Sigmoid colon (tissue), 7 donors: ENCODE measurements around the gene RNASEH1. TPM values are rescaled to one million over a fixed set of nuclear protein-coding genes. Genes with fewer than 3 reads are reported as not detected.

Experiments used
- DNase-seq: peaks from one replicate; pipeline ENCODE4 v3.0.0-alpha.2; 2019
- H3K27ac ChIP-seq, 4 donors: fragments of 200-600 bp; sonication (generic); one replicate each; pipeline ENCODE4 v1.5.1; 2016 to 2019; ENCODE audit warnings: mild to moderate bottlenecking in 1 of 4
- H3K27me3 ChIP-seq, 3 donors: fragments of 200-600 bp; sonication (generic); one replicate each; pipeline ENCODE4 v1.5.1; 2019; ENCODE audit warnings: mild to moderate bottlenecking in 1 of 3
- H3K36me3 ChIP-seq, 4 donors: fragments of 200-600 bp; sonication (generic); one replicate each; pipeline ENCODE4 v1.5.1; 2016 to 2019
- H3K4me1 ChIP-seq, 4 donors: fragments of 200-600 bp; sonication (generic); one replicate each; pipeline ENCODE4 v1.5.1; 2017 to 2019
- H3K4me3 ChIP-seq, 4 donors: fragments of 200-600 bp; sonication (generic); one replicate each; pipeline ENCODE4 v1.5.1; 2017 to 2019; ENCODE audit warnings: mild to moderate bottlenecking in 2 of 4, moderate library complexity in 1 of 4
- H3K9me3 ChIP-seq, 4 donors: fragments of 200-600 bp in 3 of 4; sonication (generic) in 3 of 4; one replicate each; pipeline versions ENCODE4 v1.5.1 to v1.6.1; 2013 to 2019
- EP300 ChIP-seq, 4 donors: sonication (generic); formaldehyde crosslinking; IDR thresholded peaks; one replicate each; pipeline ENCODE4 v1.6.1; 2017; ENCODE audit warnings: antibody characterized with exemption in 4 of 4
- POLR2A ChIP-seq, 2 donors: fragments of 450-650 bp; IDR thresholded peaks; one replicate each; pipeline ENCODE4 v1.6.1; 2016; ENCODE audit warnings: antibody characterized with exemption in 2 of 2, mild to moderate bottlenecking in 2 of 2, moderate library complexity in 2 of 2
- POLR2AphosphoS5 ChIP-seq, 4 donors: sonication (generic); formaldehyde crosslinking; IDR thresholded peaks; one replicate each; pipeline ENCODE4 v1.6.1; 2017; ENCODE audit warnings: antibody characterized with exemption in 4 of 4
- WGBS, 2 donors: extraction: QIAGEN DNeasy Blood & Tissue Kit; methylation state at CpG; one replicate each; pipeline ENCODE4 v1.1.7; 2013; 5-methylcytosine and 5-hydroxymethylcytosine counted together
- intact Hi-C: fragments of 100-400 bp; cut with DNase I; formaldehyde crosslinking; loops from one replicate; pipeline ENCODE4 v1.15.1; 2023
- polyA plus RNA-seq, 3 donors: library from polyadenylated mRNA; stranded (reverse); fragments of 200-250 nt; gene quantifications; one replicate each; pipeline ENCODE4 v1.2.3, GENCODE V29; 2013
- total RNA-seq, 4 donors: library from RNA; depleted of rRNA; stranded (reverse); fragments of >200 nt; gene quantifications; one replicate each; pipeline ENCODE4 v1.1.0, GENCODE V29; 2016
- TF ChIP-seq, protein P1 (sequence below), 4 experiments: fragments of 450-650 bp in 3 of 4; fragments of 200-600 bp in 1 of 4; IDR thresholded peaks; one replicate each; pipeline ENCODE4 v1.5.1; 2016 to 2019; ENCODE audit warnings: antibody characterized with exemption in 4 of 4, mild to moderate bottlenecking in 3 of 4, moderate library complexity in 2 of 4
- donor health status: healthy with polysubstance abuse.
- donor health status: Bipolar disorder and iron deficiency.
- donor health status: healthy.

Gene RNASEH1
- total and polyA plus RNA-seq, 7 donors = 10.4 to 28.4 (median 20.5) TPM

DNA sequence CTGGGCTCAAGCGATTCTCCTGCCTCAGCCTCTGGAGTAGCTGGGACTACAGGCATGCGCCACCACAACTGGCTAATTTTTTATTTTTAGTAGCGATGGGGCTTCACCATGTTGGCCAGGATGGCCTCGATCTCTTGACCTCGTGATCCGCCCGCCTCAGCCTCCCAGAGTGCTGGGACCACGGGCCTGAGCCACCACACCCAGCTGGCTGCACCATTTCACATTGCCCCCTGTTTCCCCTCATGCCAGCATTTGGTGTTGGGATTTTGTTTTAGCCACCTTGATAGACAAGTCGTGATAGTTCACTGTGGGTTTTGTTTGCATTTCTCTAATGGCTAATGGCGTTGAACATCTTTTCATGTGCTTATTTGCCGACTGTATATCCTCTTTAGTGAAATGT is 31.0 kb upstream of the RNASEH1 start:
- intact Hi-C loops = no loop called here
- Histone ChIP-seq H3K36me3 (peaks cover 0 to 3% (median 0%) of the 10 kb centered on the region in 4 donors), H3K9me3 (no peaks in the 10 kb centered on the region), H3K27ac (no peak overlapping the region), H3K4me1 (peaks cover 0 to 19% (median 16%) of the 10 kb centered on the region in 4 donors), H3K27me3 (no peaks in the 10 kb centered on the region), H3K4me3 (no peak overlapping the region)
- no peak for DNase-seq
- WGBS, 2 donors = 90 to 92% methylated on average over 11 of the region's 11 CpGs
- no peak for TF ChIP-seq POLR2A (IDR thresholded peaks at IDR 0.05)
- no peak for TF ChIP-seq EP300 (IDR thresholded peaks at IDR 0.05)
- TF ChIP-seq, protein P1, sequence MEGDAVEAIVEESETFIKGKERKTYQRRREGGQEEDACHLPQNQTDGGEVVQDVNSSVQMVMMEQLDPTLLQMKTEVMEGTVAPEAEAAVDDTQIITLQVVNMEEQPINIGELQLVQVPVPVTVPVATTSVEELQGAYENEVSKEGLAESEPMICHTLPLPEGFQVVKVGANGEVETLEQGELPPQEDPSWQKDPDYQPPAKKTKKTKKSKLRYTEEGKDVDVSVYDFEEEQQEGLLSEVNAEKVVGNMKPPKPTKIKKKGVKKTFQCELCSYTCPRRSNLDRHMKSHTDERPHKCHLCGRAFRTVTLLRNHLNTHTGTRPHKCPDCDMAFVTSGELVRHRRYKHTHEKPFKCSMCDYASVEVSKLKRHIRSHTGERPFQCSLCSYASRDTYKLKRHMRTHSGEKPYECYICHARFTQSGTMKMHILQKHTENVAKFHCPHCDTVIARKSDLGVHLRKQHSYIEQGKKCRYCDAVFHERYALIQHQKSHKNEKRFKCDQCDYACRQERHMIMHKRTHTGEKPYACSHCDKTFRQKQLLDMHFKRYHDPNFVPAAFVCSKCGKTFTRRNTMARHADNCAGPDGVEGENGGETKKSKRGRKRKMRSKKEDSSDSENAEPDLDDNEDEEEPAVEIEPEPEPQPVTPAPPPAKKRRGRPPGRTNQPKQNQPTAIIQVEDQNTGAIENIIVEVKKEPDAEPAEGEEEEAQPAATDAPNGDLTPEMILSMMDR (IDR thresholded peaks at IDR 0.05) = no peak
- TF ChIP-seq POLR2AphosphoS5 (IDR thresholded peaks at IDR 0.05) = no peak

DNA sequence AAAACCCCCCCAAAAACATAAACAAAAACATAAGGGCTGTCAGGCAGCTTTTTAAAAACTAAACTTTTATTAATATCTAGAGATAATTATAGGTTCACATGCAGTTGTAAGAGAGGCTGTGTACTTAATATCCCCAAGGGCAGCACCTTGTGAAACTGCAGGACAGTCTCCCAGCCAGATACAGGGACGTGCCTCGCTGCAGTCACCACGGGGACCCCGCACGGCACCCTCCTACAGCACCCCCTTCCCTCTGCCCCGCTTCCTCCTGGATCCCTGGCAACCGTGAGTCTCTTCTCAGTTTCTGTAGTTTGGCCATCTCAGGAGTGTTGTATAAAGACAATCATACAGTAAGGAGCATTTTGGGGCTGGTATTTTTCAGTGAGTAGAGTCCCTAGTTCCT is 30.0 kb upstream of the RNASEH1 start:
- H3K4me1 ChIP-seq = peaks cover 0 to 19% (median 16%) of the 10 kb centered on the region in 4 donors
- peaks cover 0 to 13% (median 0%) of the 10 kb centered on the region in 4 donors for H3K36me3 ChIP-seq
- DNase-seq = no peak
- H3K27ac ChIP-seq = no peak overlapping the region
- WGBS, 2 donors = 93 to 94% methylated on average over 7 of the region's 7 CpGs
- no peak for TF ChIP-seq POLR2AphosphoS5 (IDR thresholded peaks at IDR 0.05)
- intact Hi-C loops = no loop called here
- no peaks in the 10 kb centered on the region for H3K9me3 ChIP-seq
- no peak overlapping the region for H3K4me3 ChIP-seq
- H3K27me3 ChIP-seq = no peaks in the 10 kb centered on the region

DNA sequence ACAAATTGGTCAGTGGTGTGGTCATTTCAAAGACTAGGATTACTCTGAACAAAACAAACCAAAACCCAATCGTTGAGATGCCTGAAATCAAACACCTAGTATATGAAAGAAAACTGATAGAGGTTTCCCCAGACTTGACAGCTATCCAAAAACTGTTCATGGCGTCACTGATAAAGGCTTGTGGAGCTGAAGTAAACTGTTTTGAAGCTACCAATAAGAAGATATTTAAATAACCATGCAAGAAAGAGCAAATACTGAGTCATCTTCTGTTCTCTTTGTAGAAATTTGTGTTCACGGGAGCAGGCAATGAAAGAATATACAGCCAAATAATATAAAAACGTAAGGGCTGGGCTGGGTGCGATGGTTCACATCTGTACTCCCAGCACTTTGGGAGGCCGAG is 29.3 kb upstream of the RNASEH1 start:
- Histone ChIP-seq H3K36me3 (peaks cover 0 to 18% (median 0%) of the 10 kb centered on the region in 4 donors), H3K4me1 (peaks cover 0 to 19% (median 16%) of the 10 kb centered on the region in 4 donors), H3K9me3 (no peaks in the 10 kb centered on the region), H3K27me3 (no peaks in the 10 kb centered on the region), H3K4me3 (no peak overlapping the region), H3K27ac (peak overlapping the region in 1 of 4 donors; percentile 20)
- DNase-seq = no peak
- intact Hi-C loops = no loop called here
- WGBS, 2 donors = 80 to 86% methylated on average over 6 of the region's 6 CpGs
- TF ChIP-seq, protein P1 (IDR thresholded peaks at IDR 0.05) = no peak
- TF ChIP-seq POLR2A (IDR thresholded peaks at IDR 0.05) (no peak), POLR2AphosphoS5 (IDR thresholded peaks at IDR 0.05) (no peak), EP300 (IDR thresholded peaks at IDR 0.05) (no peak)

DNA sequence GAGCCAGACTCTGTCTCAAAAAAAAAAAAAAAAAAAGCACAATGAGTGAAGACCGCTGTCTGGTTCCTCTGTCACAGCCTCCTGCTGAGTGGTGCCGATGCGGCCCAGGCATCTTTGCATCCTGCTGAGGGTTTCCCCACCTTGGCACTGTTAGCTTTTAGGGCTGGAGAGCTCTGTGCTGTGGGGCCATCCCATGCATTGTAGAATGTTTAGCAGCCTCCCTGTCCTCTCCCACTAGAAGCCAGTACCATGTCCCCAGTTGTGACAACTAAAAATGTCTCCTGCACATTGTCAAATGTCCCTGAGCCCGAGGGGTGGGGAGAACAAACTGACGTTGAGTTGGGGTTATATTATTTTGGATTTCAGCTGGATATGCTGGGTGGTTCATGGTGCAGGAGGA is 28.9 kb upstream of the RNASEH1 start:
- H3K27me3 ChIP-seq = no peaks in the 10 kb centered on the region
- no peak for DNase-seq
- no peak for TF ChIP-seq POLR2A (IDR thresholded peaks at IDR 0.05)
- TF ChIP-seq, protein P1 (IDR thresholded peaks at IDR 0.05) = no peak
- no peak for TF ChIP-seq EP300 (IDR thresholded peaks at IDR 0.05)
- TF ChIP-seq POLR2AphosphoS5 (IDR thresholded peaks at IDR 0.05) = no peak
- H3K9me3 ChIP-seq = no peaks in the 10 kb centered on the region
- intact Hi-C loops = no loop called here
- peaks cover 0 to 19% (median 16%) of the 10 kb centered on the region in 4 donors for H3K4me1 ChIP-seq
- peak overlapping the region in 1 of 4 donors; percentile 20 for H3K27ac ChIP-seq
- 88 to 89% methylated on average over 5 of the region's 5 CpGs for WGBS, 2 donors
- H3K4me3 ChIP-seq = no peak overlapping the region
- H3K36me3 ChIP-seq = peaks cover 0 to 22% (median 1%) of the 10 kb centered on the region in 4 donors

DNA sequence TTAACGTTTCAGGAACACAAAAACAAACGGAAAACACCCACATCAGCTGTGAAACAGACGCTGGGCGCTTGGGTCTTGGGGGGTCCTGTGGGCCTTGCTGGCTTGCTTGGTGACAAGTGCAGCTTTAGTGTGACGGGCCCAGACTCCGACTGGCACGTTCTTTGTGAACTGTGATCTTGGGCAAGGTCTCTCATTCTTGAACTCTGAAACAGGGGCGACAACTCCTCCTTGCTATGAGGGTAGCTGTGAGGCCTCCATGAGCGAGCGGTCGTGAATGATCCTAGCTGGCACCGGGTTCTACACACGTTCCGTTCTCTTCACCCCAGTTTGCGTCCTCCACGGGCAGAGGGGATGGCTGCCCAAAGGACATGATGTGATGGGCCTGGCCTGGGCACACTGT is 28.1 kb upstream of the RNASEH1 start:
- Histone ChIP-seq H3K4me3 (no peak overlapping the region), H3K27ac (peak overlapping the region; percentile 74 to 80 (median 76)), H3K36me3 (peaks cover 6 to 30% (median 9%) of the 10 kb centered on the region in 4 donors), H3K4me1 (peaks cover 0 to 19% (median 16%) of the 10 kb centered on the region in 4 donors), H3K9me3 (no peaks in the 10 kb centered on the region), H3K27me3 (no peaks in the 10 kb centered on the region)
- TF ChIP-seq POLR2AphosphoS5 (IDR thresholded peaks at IDR 0.05) (no peak), POLR2A (IDR thresholded peaks at IDR 0.05) (no peak), EP300 (IDR thresholded peaks at IDR 0.05) (no peak)
- TF ChIP-seq, protein P1 (IDR thresholded peaks at IDR 0.05) = no peak
- no peak for DNase-seq
- intact Hi-C loops = no loop called here
- WGBS, 2 donors = 88 to 90% methylated on average over 16 of the region's 16 CpGs
